Liver (tissue), 9 donors: ENCODE results near the gene IL9. TPM values are rescaled to one million over a fixed set of nuclear protein-coding genes. Genes with fewer than 3 reads are reported as not detected.

Experiments used
- DNase-seq: peaks from one replicate; pipeline ENCODE4 v3.0.0-alpha.2; 2017; ENCODE audit warnings: low spot score
- H3K27ac ChIP-seq, 2 donors: one replicate each; pipeline ENCODE4 v1.7.0; 2013; ENCODE audit warnings: inconsistent platforms in 2 of 2, low read length in 2 of 2, control low read depth in 1 of 2, low read depth in 1 of 2, mild to moderate bottlenecking in 1 of 2
- H3K27me3 ChIP-seq, 4 donors: one replicate each; pipeline versions ENCODE4 v1.6.1 to v1.7.0; 2013; ENCODE audit warnings: low read length in 3 of 4, inconsistent platforms in 1 of 4, mild to moderate bottlenecking in 1 of 4, moderate library complexity in 1 of 4; ENCODE audit not compliant: control insufficient read depth in 4 of 4, insufficient read depth in 4 of 4
- H3K36me3 ChIP-seq, 4 donors: one replicate each; pipeline versions ENCODE4 v1.6.1 to v1.7.0; 2013; ENCODE audit warnings: low read length in 3 of 4, mild to moderate bottlenecking in 3 of 4, low read depth in 1 of 4, moderate library complexity in 1 of 4; ENCODE audit not compliant: control insufficient read depth in 4 of 4, insufficient read depth in 3 of 4
- H3K4me1 ChIP-seq, 4 donors: one replicate each; pipeline versions ENCODE4 v1.6.1 to v1.7.0; 2013; ENCODE audit warnings: low read length in 3 of 4, mild to moderate bottlenecking in 3 of 4, moderate library complexity in 1 of 4; ENCODE audit not compliant: control insufficient read depth in 4 of 4, insufficient read depth in 4 of 4
- H3K4me3 ChIP-seq, 3 donors: one replicate each; pipeline versions ENCODE4 v1.6.1 to v1.7.0; 2013; ENCODE audit warnings: low read length in 3 of 3, control low read depth in 1 of 3, low read depth in 1 of 3, mild to moderate bottlenecking in 1 of 3
- H3K9ac ChIP-seq, 2 donors: one replicate each; pipeline ENCODE4 v1.7.0; 2013; ENCODE audit warnings: low read length in 2 of 2, mild to moderate bottlenecking in 2 of 2, moderate library complexity in 2 of 2, control low read depth in 1 of 2, low read depth in 1 of 2
- H3K9me3 ChIP-seq, 4 donors: one replicate each; pipeline versions ENCODE4 v1.6.1 to v1.7.0; 2013; ENCODE audit warnings: low read length in 3 of 4; ENCODE audit not compliant: control insufficient read depth in 4 of 4
- EGR1 ChIP-seq, 2 donors: IDR thresholded peaks; 2 replicates each; pipeline ENCODE4 v1.6.1; 2016 to 2018; ENCODE audit warnings: antibody characterized with exemption in 2 of 2, low read depth in 2 of 2
- FOXA1 ChIP-seq: IDR thresholded peaks from 2 replicates; pipeline ENCODE4 v1.6.1; 2016; ENCODE audit warnings: antibody characterized with exemption
- FOXA2 ChIP-seq: IDR thresholded peaks from 2 replicates; pipeline ENCODE4 v1.6.1; 2016; ENCODE audit warnings: antibody characterized with exemption
- GABPA ChIP-seq, 2 donors: IDR thresholded peaks in 1 of 2; conservative IDR thresholded peaks in 1 of 2; 2 replicates each; pipeline ENCODE4 v1.6.1; 2016; ENCODE audit warnings: antibody characterized with exemption in 2 of 2, mild to moderate bottlenecking in 1 of 2, moderate library complexity in 1 of 2
- HNF4A ChIP-seq, 2 donors: conservative IDR thresholded peaks; 2 replicates each; pipeline ENCODE4 v1.6.1; 2016; ENCODE audit warnings: antibody characterized with exemption in 2 of 2, mild to moderate bottlenecking in 2 of 2
- JUND ChIP-seq, 2 donors: IDR thresholded peaks; 2 replicates each; pipeline ENCODE4 v1.6.1; 2016; ENCODE audit warnings: antibody characterized with exemption in 2 of 2
- RAD21 ChIP-seq, 2 donors: IDR thresholded peaks; 2 replicates each; pipeline ENCODE4 v1.6.1; 2016; ENCODE audit warnings: antibody characterized with exemption in 2 of 2, mild to moderate bottlenecking in 2 of 2
- RXRA ChIP-seq, 2 donors: IDR thresholded peaks; 2 replicates each; pipeline ENCODE4 v1.6.1; 2017 to 2018; ENCODE audit warnings: antibody characterized with exemption in 2 of 2, mild to moderate bottlenecking in 1 of 2
- YY1 ChIP-seq: IDR thresholded peaks from 2 replicates; pipeline ENCODE4 v1.6.1; 2016; ENCODE audit warnings: antibody characterized with exemption, mild to moderate bottlenecking
- WGBS: extraction: QIAGEN DNeasy Blood & Tissue Kit; methylation state at CpG from one replicate; pipeline ENCODE4 v1.1.7; 2013; 5-methylcytosine and 5-hydroxymethylcytosine counted together
- polyA plus RNA-seq, 2 donors: library from polyadenylated mRNA; stranded (reverse) in 1 of 2; unstranded in 1 of 2; fragments of 200-250 nt in 1 of 2; fragments of >200 nt in 1 of 2; fragmentation: Nextera tagmentation in 1 of 2; extraction: Ambion mirVana in 1 of 2; gene quantifications; one replicate each; pipeline versions ENCODE4 v1.2.1 to v1.2.3, GENCODE V29; 2013 to 2015
- total RNA-seq, 2 donors: library from RNA; depleted of rRNA; stranded (reverse); fragments of >200 nt; gene quantifications; one replicate each; pipeline ENCODE4 v1.2.3, GENCODE V29; 2014
- TF ChIP-seq, protein P1 (sequence below): IDR thresholded peaks from 2 replicates; pipeline ENCODE4 v1.6.1; 2016; ENCODE audit warnings: antibody characterized with exemption, mild to moderate bottlenecking
- TF ChIP-seq, protein P2 (sequence below): IDR thresholded peaks from 2 replicates; pipeline ENCODE4 v1.6.1; 2016; ENCODE audit warnings: antibody characterized with exemption
- TF ChIP-seq, protein P3 (sequence below): IDR thresholded peaks from 2 replicates; pipeline ENCODE4 v1.6.1; 2016; ENCODE audit warnings: antibody characterized with exemption
- TF ChIP-seq, protein P4 (sequence below): fragments of 150-350 bp; IDR thresholded peaks from 2 replicates; pipeline ENCODE4 v1.5.1; 2017; ENCODE audit warnings: improper control_type of control experiment, low read depth, low read length; ENCODE audit not compliant: missing input control
- TF ChIP-seq, protein P5 (sequence below): IDR thresholded peaks from 2 replicates; pipeline ENCODE4 v1.6.1; 2016; ENCODE audit warnings: antibody characterized with exemption
- donor health status: healthy.
- donor health status: healthy.
- donor health status: healthy.
- donor health status: healthy.
- donor health status: healthy.

The IL9 gene
- total and polyA plus RNA-seq, 4 donors: not detected

DNA sequence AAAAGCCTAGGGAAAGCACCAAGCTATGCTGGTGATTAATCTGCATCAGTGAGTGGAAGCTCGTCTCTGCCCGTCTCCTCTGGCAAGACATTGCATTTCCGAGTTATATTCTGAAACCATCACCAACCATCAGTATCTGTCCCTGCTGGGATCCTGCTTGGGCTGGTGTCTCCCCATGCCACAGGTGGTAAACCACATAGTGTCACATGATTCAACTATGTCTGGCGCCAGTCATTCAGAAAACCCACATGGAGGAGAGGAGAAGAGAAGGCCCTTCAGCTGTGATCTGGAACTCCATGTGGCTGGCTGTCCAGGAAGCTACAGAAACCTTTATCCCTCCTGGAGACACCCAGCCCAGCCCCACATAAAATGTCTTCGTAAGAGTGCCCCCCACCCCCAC lies 4.8 kb downstream of the IL9 start:
- 89% methylated on average over 5 of the region's 5 CpGs for WGBS
- H3K9me3 ChIP-seq: no peaks in the 10 kb centered on the region
- no peak overlapping the region for H3K4me3 ChIP-seq
- H3K27me3 ChIP-seq: no peaks in the 10 kb centered on the region
- no peak overlapping the region for H3K9ac ChIP-seq
- no peak for DNase-seq
- TF ChIP-seq, protein P1, sequence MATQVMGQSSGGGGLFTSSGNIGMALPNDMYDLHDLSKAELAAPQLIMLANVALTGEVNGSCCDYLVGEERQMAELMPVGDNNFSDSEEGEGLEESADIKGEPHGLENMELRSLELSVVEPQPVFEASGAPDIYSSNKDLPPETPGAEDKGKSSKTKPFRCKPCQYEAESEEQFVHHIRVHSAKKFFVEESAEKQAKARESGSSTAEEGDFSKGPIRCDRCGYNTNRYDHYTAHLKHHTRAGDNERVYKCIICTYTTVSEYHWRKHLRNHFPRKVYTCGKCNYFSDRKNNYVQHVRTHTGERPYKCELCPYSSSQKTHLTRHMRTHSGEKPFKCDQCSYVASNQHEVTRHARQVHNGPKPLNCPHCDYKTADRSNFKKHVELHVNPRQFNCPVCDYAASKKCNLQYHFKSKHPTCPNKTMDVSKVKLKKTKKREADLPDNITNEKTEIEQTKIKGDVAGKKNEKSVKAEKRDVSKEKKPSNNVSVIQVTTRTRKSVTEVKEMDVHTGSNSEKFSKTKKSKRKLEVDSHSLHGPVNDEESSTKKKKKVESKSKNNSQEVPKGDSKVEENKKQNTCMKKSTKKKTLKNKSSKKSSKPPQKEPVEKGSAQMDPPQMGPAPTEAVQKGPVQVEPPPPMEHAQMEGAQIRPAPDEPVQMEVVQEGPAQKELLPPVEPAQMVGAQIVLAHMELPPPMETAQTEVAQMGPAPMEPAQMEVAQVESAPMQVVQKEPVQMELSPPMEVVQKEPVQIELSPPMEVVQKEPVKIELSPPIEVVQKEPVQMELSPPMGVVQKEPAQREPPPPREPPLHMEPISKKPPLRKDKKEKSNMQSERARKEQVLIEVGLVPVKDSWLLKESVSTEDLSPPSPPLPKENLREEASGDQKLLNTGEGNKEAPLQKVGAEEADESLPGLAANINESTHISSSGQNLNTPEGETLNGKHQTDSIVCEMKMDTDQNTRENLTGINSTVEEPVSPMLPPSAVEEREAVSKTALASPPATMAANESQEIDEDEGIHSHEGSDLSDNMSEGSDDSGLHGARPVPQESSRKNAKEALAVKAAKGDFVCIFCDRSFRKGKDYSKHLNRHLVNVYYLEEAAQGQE: no peak
- TF ChIP-seq, protein P2, sequence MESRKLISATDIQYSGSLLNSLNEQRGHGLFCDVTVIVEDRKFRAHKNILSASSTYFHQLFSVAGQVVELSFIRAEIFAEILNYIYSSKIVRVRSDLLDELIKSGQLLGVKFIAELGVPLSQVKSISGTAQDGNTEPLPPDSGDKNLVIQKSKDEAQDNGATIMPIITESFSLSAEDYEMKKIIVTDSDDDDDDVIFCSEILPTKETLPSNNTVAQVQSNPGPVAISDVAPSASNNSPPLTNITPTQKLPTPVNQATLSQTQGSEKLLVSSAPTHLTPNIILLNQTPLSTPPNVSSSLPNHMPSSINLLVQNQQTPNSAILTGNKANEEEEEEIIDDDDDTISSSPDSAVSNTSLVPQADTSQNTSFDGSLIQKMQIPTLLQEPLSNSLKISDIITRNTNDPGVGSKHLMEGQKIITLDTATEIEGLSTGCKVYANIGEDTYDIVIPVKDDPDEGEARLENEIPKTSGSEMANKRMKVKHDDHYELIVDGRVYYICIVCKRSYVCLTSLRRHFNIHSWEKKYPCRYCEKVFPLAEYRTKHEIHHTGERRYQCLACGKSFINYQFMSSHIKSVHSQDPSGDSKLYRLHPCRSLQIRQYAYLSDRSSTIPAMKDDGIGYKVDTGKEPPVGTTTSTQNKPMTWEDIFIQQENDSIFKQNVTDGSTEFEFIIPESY: no peak
- TF ChIP-seq RAD21 (IDR thresholded peaks at IDR 0.05) (no peak), FOXA2 (no peak), JUND (IDR thresholded peaks at IDR 0.05) (no peak), FOXA1 (no peak)
- TF ChIP-seq, protein P3, sequence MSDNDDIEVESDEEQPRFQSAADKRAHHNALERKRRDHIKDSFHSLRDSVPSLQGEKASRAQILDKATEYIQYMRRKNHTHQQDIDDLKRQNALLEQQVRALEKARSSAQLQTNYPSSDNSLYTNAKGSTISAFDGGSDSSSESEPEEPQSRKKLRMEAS: no peak
- peaks cover 0 to 2% (median 0%) of the 10 kb centered on the region in 4 donors for H3K4me1 ChIP-seq
- no peak overlapping the region for H3K27ac ChIP-seq
- H3K36me3 ChIP-seq: no peaks in the 10 kb centered on the region

DNA sequence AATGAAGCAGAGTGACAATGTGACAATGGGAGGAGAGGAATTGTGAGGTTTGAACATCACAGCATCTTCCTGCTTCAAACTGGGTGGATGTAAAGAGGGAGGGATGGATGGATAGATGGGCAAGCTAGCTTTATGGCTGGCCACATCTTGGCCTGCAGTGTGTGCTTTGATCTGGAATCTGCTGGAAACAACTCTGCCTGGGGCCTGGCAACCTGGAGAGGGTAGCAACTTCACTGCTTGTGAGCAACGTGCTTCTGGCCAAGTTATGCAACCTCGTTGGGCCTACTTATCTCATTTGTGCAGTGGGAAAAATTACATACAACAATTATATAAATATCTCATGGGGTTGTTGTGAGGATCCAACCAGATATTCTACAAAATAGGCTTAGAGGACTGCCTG lies 5.3 kb downstream of the IL9 start:
- 32% methylated on average over 2 of the region's 2 CpGs for WGBS
- Histone ChIP-seq H3K9ac (no peak overlapping the region), H3K27ac (no peak overlapping the region), H3K9me3 (no peaks in the 10 kb centered on the region), H3K4me3 (no peak overlapping the region), H3K27me3 (no peaks in the 10 kb centered on the region), H3K36me3 (no peaks in the 10 kb centered on the region), H3K4me1 (peaks cover 0 to 2% (median 0%) of the 10 kb centered on the region in 4 donors)
- TF ChIP-seq, protein P4, sequence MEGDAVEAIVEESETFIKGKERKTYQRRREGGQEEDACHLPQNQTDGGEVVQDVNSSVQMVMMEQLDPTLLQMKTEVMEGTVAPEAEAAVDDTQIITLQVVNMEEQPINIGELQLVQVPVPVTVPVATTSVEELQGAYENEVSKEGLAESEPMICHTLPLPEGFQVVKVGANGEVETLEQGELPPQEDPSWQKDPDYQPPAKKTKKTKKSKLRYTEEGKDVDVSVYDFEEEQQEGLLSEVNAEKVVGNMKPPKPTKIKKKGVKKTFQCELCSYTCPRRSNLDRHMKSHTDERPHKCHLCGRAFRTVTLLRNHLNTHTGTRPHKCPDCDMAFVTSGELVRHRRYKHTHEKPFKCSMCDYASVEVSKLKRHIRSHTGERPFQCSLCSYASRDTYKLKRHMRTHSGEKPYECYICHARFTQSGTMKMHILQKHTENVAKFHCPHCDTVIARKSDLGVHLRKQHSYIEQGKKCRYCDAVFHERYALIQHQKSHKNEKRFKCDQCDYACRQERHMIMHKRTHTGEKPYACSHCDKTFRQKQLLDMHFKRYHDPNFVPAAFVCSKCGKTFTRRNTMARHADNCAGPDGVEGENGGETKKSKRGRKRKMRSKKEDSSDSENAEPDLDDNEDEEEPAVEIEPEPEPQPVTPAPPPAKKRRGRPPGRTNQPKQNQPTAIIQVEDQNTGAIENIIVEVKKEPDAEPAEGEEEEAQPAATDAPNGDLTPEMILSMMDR: no peak
- TF ChIP-seq HNF4A (conservative IDR thresholded peaks at IDR 0.05): no peak
- TF ChIP-seq GABPA (IDR thresholded peaks at IDR 0.05 in 1 of 2, conservative IDR thresholded peaks at IDR 0.05 in 1 of 2): no peak
- TF ChIP-seq YY1: no peak
- TF ChIP-seq, protein P5, sequence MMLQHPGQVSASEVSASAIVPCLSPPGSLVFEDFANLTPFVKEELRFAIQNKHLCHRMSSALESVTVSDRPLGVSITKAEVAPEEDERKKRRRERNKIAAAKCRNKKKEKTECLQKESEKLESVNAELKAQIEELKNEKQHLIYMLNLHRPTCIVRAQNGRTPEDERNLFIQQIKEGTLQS: no peak
- TF ChIP-seq FOXA2: no peak
- no peak for TF ChIP-seq EGR1 (IDR thresholded peaks at IDR 0.05; ENCODE audit: low read depth in 2 of 2)
- TF ChIP-seq, protein P3: no peak
- TF ChIP-seq RAD21 (IDR thresholded peaks at IDR 0.05): no peak
- TF ChIP-seq RXRA (IDR thresholded peaks at IDR 0.05): no peak
- DNase-seq: no peak
